NCI-H748 (cell line): ENCODE data around the gene CBX4.

ENCODE experiments used
- DNase-seq: peaks from one replicate; lab custom pipeline; 2025; ENCODE audit not compliant: unreplicated experiment; lab: John Stamatoyannopoulos, UW

Gene CBX4

GRCh38 chr17:79831265-79832217, 7.7 kb downstream of the CBX4 start:
- DNase-seq: no peak

- no peak for DNase-seq
Observed at GRCh38 chr17:79830763-79831264, 8.4 kb downstream of the CBX4 start.

DNA sequence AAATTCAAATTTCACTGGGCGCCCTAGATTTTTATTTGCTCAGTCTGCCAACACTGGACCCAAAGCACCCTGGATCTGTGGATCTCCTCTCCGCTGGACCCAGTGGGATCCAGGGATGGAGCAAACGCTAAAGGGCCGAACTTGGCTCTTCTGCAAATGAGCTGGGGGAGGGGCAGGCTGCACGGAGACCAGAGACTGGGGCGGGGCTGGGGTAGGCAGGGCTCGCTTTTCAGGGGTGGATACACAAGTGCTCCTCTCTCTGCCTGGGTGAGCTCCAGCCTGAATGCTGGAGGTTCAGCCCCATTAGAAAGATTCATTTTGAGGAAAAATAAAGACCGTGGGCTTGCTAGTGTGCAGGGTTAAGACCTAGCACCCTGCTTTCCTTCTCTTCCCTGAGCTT, 8.9 kb downstream of the CBX4 start:
- DNase-seq: no peak

- no peak for DNase-seq
Observed at GRCh38 chr17:79829457-79829856, 9.8 kb downstream of the CBX4 start.

GRCh38 chr17:79829004-79829403, 10.2 kb downstream of the CBX4 start:
- DNase-seq: no peak

DNA sequence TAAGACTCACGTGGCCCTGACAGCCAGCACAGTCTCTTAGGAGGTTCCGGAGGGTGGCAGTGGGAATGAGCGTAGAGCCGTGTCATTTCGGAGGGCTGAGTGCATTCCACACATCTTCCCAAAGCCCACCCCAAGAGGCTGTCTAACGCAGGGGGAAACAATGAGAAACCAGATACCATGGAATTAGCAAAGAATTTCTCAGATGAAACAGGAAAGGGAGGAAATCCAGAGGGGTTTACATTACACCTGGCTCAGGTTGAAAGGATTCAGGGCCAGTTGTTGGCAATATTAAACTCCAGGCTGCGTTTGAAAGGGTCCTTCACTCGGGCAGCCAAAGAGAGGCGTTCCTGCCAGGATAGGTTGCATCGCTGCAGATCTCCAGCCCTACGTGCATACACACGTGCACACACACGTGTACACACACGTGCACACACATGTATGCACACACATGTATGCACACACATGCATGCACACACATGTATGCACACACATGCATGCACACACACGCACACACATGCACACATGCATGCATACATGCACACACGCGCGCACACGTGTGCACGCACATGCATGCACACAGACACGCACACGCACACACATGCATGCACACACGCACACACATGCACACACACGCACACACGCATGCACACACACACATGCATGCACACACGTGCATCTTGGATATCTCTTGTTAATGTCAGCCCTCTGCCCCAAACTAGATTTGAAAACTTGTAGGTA, 12.2 kb downstream of the CBX4 start:
- no peak for DNase-seq

GRCh38 chr17:79826204-79826680, 13.0 kb downstream of the CBX4 start:
- no peak for DNase-seq

DNA sequence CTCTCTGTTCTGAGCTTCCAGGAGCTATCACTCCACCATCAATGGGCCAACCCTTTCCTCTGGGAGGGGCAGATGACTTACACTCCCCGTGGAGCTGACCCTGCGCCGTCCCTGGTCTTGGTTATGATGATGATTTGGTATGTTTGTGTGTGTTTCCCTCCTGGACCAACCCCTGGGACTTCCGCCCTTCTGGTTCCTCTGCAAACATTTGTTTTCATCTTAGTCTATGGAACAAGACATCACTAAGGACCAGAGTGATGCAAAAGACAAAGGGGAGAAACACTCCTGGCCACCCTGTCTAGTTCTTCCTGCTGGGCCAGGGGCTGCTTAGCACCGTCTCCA, 13.7 kb downstream of the CBX4 start:
- no peak for DNase-seq

DNA sequence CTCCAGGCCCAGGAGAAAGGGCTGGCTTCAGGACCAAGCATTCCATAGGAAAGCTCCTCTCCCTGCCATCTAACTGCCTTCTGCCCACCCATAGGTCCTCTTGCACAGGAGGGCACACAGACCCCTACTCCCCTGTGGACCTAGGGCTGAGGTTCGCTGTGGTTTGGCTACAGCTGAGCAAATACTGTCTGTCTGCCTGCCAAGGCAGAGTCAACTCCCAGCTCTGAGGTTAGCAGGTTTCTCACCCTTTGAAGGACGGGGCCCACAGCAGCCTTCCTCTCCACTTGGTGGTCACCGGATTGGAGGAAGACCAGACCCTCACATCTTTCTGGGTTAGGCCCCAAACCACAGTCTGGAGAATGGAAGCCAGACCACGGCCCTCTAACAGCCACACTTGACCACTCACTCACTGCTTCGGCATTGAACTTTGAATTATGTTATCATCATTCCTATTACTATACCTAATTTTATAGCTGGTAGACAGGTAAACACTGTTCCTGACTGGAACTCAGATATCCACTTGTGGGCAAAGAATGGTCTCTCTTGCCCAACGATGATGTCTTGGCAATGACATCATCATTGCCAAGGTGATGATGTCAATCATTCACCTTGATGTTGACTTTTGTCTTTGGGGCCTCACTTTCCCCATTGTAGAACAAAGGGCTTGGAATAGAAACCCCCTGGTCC, 14.2 kb downstream of the CBX4 start:
- DNase-seq: no peak

- DNase-seq: no peak
Observed at GRCh38 chr17:79824234-79824633, 15.0 kb downstream of the CBX4 start.

GRCh38 chr17:79822583-79823124, 16.6 kb downstream of the CBX4 start:
- no peak for DNase-seq

- DNase-seq: no peak
Observed at GRCh38 chr17:79821331-79822095, 17.7 kb downstream of the CBX4 start.

DNA sequence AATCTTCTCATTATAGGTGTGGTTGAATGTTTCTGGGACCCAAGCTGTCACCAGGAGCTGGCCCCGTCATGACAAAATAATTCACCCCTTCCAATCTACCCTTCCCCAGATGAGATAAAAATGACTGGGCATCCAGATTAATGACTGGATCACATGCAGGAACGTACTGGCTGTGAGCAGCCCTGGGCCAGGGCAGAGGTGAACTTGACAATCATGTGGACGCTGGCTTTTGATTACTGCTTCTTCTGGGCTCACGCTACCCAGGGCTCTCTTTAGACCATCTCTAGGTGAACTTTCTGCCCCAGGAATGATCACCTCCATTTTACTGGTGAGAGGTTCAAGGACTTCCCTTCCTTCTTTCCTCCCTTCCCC, 18.3 kb downstream of the CBX4 start:
- no peak for DNase-seq

DNA sequence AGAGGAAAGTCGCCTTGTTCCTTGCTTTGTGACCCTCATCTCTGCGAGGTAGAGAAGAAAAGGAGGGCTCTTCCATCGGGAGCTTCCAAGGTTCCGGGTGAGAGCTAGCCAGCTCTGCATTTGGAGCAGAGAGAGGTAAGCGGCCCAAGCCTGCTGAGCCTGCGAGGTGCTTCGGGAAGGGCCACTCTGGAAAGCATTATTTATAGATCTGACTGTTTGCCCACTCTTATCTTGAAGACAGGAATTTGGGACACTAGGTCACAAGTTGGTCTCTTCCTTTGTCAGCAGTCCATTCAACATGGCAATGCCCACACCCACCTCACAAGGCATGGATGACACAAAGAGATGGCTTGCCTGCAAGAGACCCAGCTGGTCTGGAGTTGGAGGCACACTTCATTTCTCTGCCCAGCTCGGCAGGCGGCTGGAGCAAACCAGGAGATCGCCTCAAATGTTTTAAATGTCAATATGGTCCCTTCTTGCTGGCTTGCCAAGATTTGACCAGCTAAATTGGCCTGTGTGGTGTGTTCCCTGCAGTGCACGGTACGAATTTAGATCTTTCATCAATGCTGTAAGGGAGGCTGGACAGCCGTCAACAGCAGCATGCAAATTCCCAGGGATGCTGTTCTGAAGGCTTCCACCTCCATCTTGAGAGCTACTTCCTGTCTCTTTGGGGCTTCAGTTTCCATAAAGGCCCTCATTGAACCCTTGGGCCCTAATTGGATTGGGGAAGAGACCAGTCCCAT, 19.5 kb downstream of the CBX4 start:
- no peak for DNase-seq

- DNase-seq: no peak
Observed at GRCh38 chr17:79819085-79819484, 20.2 kb downstream of the CBX4 start.

DNA sequence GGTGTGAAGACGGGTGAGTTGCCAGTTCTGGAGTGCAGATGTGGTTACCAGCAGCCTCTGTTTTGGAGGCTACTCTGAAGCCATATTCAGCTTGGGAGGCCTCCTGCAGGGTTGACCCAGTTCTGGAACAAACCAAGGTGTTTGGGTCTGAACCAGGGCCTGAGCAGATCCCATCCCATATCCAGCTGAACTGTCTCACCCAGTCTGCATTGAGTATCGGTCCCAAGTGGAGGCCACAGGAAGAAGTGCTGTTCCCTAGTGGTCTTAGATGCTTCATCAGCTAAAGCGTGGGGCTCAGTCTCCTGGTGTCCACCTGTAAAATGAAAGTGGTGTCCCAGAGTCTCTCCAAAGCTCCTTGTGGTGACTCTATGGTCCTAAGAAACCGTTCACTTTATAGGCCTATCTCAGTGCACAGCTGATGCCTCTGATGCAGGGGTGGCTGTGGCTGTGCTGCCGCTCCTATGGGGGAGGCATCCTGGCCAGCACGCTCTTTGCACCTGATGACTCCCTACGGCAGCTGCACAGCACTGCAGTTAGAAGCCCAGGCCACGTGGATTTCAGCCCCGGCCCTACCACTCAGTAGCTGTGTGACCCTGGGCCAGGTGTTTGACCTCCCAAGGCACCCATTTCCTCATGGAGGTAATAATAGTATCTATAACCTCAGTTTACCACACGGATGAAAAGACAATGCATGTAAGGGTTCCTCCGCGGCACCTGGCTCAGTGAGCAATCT, 21.0 kb downstream of the CBX4 start:
- DNase-seq: no peak

- DNase-seq: no peak
Observed at GRCh38 chr17:79815836-79816461, 23.3 kb downstream of the CBX4 start.

GRCh38 chr17:79814974-79815835, 24.0 kb downstream of the CBX4 start:
- DNase-seq: no peak
